GM21619 (cell line): ENCODE results near the gene USP4.
A peak's percentile ranks its signal among the peaks of the same experiment; 100 is the strongest.
"Not testable (repeated sequence)": the region's sequence is repeated elsewhere in the genome, so short reads cannot be mapped to it uniquely, and the experiment has no call there.

ENCODE experiments used
- ATAC-seq: cut with Tn5 transposase; IDR thresholded peaks from one replicate; pipeline ENCODE4 v1.9.1; 2021; ENCODE audit not compliant: unreplicated experiment

USP4 gene

GRCh38 chr3:49352281-49352680, 12.4 kb upstream of the USP4 start:
- no peak for ATAC-seq

GRCh38 chr3:49351521-49352011, 11.7 kb upstream of the USP4 start:
- ATAC-seq = no peak

- no peak for ATAC-seq
Observed at GRCh38 chr3:49349348-49350114, 9.7 kb upstream of the USP4 start.

GRCh38 chr3:49348361-49348760, 8.5 kb upstream of the USP4 start:
- ATAC-seq = not testable (repeated sequence)

GRCh38 chr3:49346797-49347251, 7.0 kb upstream of the USP4 start:
- ATAC-seq = no peak

GRCh38 chr3:49343163-49343562, 3.3 kb upstream of the USP4 start:
- no peak for ATAC-seq

- no peak for ATAC-seq
Observed at GRCh38 chr3:49341996-49342395, 2.1 kb upstream of the USP4 start.

GRCh38 chr3:49339581-49339940, 292 bp downstream of the USP4 start:
- peak; percentile 10 for ATAC-seq

- ATAC-seq = no peak
Observed at GRCh38 chr3:49333916-49334633, 5.8 kb downstream of the USP4 start.

GRCh38 chr3:49333091-49333490, 6.8 kb downstream of the USP4 start:
- ATAC-seq = no peak

- no peak for ATAC-seq
Observed at GRCh38 chr3:49329186-49329585, 10.7 kb downstream of the USP4 start.

- not testable (repeated sequence) for ATAC-seq
Observed at GRCh38 chr3:49328350-49328749, 11.5 kb downstream of the USP4 start.

- ATAC-seq = no peak
Observed at GRCh38 chr3:49327485-49327884, 12.4 kb downstream of the USP4 start.

- no peak for ATAC-seq
Observed at GRCh38 chr3:49324768-49325167, 15.1 kb downstream of the USP4 start.

GRCh38 chr3:49316696-49317457, 23.0 kb downstream of the USP4 start:
- ATAC-seq = no peak

GRCh38 chr3:49313896-49314688, 25.8 kb downstream of the USP4 start:
- ATAC-seq = no peak

- ATAC-seq = no peak
Observed at GRCh38 chr3:49311283-49311682, 28.6 kb downstream of the USP4 start.

GRCh38 chr3:49310677-49311076, 29.2 kb downstream of the USP4 start:
- ATAC-seq = no peak

GRCh38 chr3:49305608-49306007, 34.2 kb downstream of the USP4 start:
- ATAC-seq = no peak

GRCh38 chr3:49302613-49303012, 37.2 kb downstream of the USP4 start:
- no peak for ATAC-seq

- ATAC-seq = no peak
Observed at GRCh38 chr3:49300595-49300994, 39.3 kb downstream of the USP4 start.
